Osteocyte (in vitro differentiated cells): ENCODE measurements around the gene ZYG11A. TPM values are rescaled to one million over a fixed set of nuclear protein-coding genes. Genes with fewer than 3 reads are reported as not detected.

Source experiments
- DNase-seq: peaks from one replicate; pipeline ENCODE4 v3.0.0; 2021; ENCODE audit warnings: mixed read lengths; ENCODE audit not compliant: unreplicated experiment; ENCODE audit errors: extremely low spot score
- H3K27ac Mint-ChIP-seq: one replicate; pipeline ENCODE4 v1.8.0; 2021; ENCODE audit warnings: mild to moderate bottlenecking, mixed read lengths; ENCODE audit not compliant: unreplicated experiment
- H3K27me3 Mint-ChIP-seq: one replicate; pipeline ENCODE4 v1.8.0; 2021; ENCODE audit warnings: mixed read lengths; ENCODE audit not compliant: unreplicated experiment
- H3K36me3 Mint-ChIP-seq: one replicate; pipeline ENCODE4 v1.8.0; 2021; ENCODE audit warnings: mixed read lengths; ENCODE audit not compliant: unreplicated experiment
- H3K4me1 Mint-ChIP-seq: one replicate; pipeline ENCODE4 v1.8.0; 2021; ENCODE audit warnings: mixed read lengths; ENCODE audit not compliant: unreplicated experiment
- H3K4me3 Mint-ChIP-seq: one replicate; pipeline ENCODE4 v1.8.0; 2021; ENCODE audit warnings: mild to moderate bottlenecking, moderate library complexity, mixed read lengths; ENCODE audit not compliant: unreplicated experiment
- H3K9me3 Mint-ChIP-seq: one replicate; pipeline ENCODE4 v1.8.0; 2021; ENCODE audit warnings: mixed read lengths; ENCODE audit not compliant: unreplicated experiment
- total RNA-seq: library from RNA; stranded (reverse); gene quantifications from 2 replicates; pipeline ENCODE4 v1.2.1, GENCODE V29; 2021
- TF ChIP-seq, protein P1 (sequence below): fragments of 200-600 bp; sonication (generic); IDR thresholded peaks from 2 replicates; pipeline ENCODE4 v1.5.0; 2021; ENCODE audit warnings: antibody characterized with exemption, mild to moderate bottlenecking, moderate library complexity

ZYG11A gene
- total RNA-seq, 1 donor from 2014 or later: 0.30 TPM

DNA sequence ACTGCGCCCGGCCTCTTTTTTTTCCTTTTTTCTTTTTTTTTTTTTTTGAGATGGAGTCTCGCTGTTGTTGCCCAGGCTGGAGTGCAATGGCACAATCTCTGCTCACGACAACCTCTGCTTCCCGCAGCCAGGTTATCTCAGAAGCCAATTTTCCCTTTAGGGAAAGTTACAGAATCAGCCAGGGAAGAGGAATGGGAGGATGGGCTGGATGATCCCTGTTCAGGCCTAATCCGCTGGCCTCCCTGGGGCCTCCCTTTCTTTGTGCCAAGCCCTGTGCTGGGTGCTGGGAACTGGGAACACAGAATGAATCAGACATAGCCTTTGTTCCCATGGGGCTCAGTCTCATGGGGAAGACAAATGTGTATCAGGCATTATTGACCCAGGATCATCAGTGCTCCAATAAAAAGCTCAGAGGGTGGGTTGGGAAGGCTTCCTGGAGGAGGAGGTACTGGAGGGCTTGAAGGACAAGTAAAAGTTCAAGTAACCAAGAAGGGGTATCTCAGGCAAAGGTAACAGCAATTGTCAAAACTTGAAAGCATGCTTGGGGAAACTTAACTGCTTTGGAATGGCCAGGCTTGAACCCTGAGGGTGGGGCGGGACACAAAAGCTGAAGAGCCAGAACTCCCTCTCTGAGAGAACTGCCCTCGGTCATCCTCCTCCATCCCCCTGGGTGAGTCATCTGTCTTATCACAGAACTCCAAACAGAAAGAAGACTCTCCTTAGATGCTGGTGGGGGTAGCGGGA, 64.7 kb downstream of the ZYG11A start:
- no peak overlapping the region for H3K27ac Mint-ChIP-seq
- no peak for DNase-seq
- H3K4me1 Mint-ChIP-seq: no peaks in the 10 kb centered on the region
- peaks cover 1% of the 10 kb centered on the region for H3K36me3 Mint-ChIP-seq
- TF ChIP-seq, protein P1, sequence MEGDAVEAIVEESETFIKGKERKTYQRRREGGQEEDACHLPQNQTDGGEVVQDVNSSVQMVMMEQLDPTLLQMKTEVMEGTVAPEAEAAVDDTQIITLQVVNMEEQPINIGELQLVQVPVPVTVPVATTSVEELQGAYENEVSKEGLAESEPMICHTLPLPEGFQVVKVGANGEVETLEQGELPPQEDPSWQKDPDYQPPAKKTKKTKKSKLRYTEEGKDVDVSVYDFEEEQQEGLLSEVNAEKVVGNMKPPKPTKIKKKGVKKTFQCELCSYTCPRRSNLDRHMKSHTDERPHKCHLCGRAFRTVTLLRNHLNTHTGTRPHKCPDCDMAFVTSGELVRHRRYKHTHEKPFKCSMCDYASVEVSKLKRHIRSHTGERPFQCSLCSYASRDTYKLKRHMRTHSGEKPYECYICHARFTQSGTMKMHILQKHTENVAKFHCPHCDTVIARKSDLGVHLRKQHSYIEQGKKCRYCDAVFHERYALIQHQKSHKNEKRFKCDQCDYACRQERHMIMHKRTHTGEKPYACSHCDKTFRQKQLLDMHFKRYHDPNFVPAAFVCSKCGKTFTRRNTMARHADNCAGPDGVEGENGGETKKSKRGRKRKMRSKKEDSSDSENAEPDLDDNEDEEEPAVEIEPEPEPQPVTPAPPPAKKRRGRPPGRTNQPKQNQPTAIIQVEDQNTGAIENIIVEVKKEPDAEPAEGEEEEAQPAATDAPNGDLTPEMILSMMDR: no peak
- no peaks in the 10 kb centered on the region for H3K27me3 Mint-ChIP-seq
- H3K4me3 Mint-ChIP-seq: no peak overlapping the region
- no peaks in the 10 kb centered on the region for H3K9me3 Mint-ChIP-seq

DNA sequence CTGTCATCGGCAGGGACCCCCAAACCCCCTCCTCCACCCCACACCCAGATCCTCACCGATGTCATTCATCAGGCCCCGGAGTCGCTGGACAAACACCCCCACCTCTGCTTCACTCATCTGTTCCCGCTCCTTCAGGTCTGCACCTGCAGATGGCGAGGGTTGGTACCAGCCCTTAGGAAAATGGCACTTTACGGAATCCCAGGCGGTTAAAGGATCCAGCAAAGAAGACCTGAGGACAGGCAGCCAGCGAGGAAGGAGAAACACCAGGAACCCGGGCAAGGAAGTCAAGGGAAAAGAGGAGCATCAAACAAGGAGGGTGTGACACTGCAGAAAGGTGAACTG, 65.2 kb downstream of the ZYG11A start:
- TF ChIP-seq, protein P1: no peak
- Mint-ChIP-seq H3K27ac (no peak overlapping the region), H3K4me1 (no peaks in the 10 kb centered on the region), H3K27me3 (no peaks in the 10 kb centered on the region), H3K9me3 (no peaks in the 10 kb centered on the region), H3K4me3 (no peak overlapping the region), H3K36me3 (peaks cover 1% of the 10 kb centered on the region)
- DNase-seq: no peak

DNA sequence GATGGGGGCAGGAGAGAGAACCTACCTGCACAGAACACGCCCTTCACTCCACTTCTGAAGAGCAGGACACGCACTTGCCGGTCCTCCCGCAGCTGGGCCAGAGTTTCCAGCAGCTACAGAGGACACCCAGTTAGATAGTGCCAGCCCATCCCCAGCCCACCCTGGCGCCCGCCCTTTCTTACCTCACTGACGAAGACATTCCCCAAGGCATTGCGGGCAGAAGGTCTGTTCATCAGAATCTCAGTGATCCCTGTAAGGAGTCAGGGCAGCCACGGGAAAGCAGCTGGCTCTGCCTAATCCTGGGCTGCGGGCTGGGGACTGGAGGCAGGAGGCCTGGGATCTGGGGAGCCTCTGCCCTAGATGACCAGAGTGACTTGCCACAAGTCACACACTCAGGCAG, 69.0 kb downstream of the ZYG11A start:
- no peak overlapping the region for H3K27ac Mint-ChIP-seq
- H3K4me1 Mint-ChIP-seq: no peaks in the 10 kb centered on the region

DNA sequence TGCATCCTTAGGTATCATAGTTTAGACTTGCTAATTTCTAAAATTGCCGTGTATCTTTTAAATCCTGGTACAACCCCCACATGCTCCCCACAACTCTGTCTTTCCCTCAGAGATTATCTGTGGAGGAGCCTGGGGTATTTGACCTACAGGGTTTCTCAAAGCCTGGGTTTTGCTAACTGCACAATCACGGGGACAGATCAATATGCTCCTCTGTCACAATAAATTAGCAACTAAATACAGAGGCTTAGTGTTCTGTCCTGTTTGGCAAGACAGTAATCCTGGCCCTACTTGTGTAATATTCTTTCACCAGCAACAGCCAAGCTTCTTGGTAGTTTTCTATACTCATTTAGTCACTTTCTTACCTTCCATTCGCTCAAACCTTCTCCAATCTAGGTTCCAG, 70.5 kb downstream of the ZYG11A start:
- H3K27ac Mint-ChIP-seq: no peak overlapping the region
- DNase-seq: no peak
- TF ChIP-seq, protein P1: no peak
- H3K36me3 Mint-ChIP-seq: no peaks in the 10 kb centered on the region
- H3K4me1 Mint-ChIP-seq: no peaks in the 10 kb centered on the region
- H3K4me3 Mint-ChIP-seq: no peak overlapping the region
- no peaks in the 10 kb centered on the region for H3K27me3 Mint-ChIP-seq
- no peaks in the 10 kb centered on the region for H3K9me3 Mint-ChIP-seq

More for the DNA sequence above, 69.0 kb downstream of the ZYG11A start:
- no peak for DNase-seq
- Mint-ChIP-seq H3K27me3 (no peaks in the 10 kb centered on the region), H3K4me3 (no peak overlapping the region), H3K36me3 (peaks cover 1% of the 10 kb centered on the region), H3K9me3 (no peaks in the 10 kb centered on the region)
- TF ChIP-seq, protein P1: no peak

DNA sequence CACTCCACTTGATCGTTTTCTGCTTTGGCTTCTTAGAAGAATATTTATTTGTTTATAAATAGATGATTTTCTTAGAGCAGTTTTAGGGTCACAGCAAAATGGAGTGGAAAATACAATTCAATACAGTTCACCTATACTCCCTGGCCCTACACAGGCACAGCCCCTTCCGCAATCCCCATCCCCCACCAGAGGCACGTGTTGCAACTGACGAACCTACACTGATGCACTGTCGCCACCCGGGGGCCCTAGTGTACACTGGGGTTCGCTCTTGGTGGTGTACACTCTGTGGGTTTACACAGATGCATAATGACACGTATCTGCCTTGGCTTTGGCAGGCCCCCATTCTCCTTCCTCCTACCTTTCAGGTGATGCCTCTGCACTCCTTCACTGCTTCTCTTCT, 71.0 kb downstream of the ZYG11A start:
- no peaks in the 10 kb centered on the region for H3K9me3 Mint-ChIP-seq
- no peak overlapping the region for H3K27ac Mint-ChIP-seq
- TF ChIP-seq, protein P1: no peak
- no peak for DNase-seq
- no peaks in the 10 kb centered on the region for H3K27me3 Mint-ChIP-seq
- no peaks in the 10 kb centered on the region for H3K36me3 Mint-ChIP-seq
- H3K4me1 Mint-ChIP-seq: no peaks in the 10 kb centered on the region
- H3K4me3 Mint-ChIP-seq: no peak overlapping the region
